CD4-positive, alpha-beta T cell treated with Interleukin-4 for 4 hours (primary cell): Measurements from ENCODE around the gene UVRAG.
A peak's percentile ranks its signal among the peaks of the same experiment; 100 is the strongest.

ENCODE experiments used
- DNase-seq: peaks from one replicate; pipeline ENCODE4 v3.0.0-alpha.2; 2020

UVRAG gene

DNA sequence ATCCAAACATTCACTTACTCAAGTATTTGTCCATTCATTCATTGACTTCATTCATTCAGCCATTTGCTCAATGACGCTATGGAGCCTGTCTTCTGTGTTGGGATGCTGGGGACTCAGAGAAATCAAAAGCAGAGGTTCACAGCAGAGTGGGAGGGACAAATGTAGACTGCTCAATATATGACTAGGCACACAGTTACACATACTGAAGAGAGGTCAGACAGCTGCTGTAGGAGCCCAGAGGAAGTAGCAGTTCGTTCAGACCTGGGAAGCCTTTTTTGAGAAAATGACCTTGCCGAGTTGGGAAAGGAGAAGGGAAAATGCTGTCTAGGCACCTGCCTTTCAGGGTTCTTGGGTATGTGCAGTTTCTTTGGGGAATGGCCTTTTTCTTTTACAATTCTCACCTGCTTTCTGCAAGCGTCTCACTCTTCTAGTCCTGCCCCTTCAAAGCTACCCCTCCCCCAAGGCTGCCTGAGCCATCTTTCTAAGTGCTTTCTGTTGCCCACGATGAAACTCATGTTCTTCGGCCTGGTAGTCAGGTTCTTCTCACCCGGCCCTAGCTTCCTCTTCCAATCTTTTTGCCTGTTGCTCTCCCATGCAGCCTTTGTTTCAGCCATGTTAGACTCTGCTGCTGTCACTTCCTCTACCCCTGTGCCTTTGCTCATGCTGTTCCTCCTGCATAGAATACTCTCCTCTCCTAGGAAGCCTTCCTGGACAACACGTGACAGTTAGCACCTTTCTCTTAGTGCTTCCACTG lies 4.2 kb upstream of the UVRAG start:
- no peak for DNase-seq

DNA sequence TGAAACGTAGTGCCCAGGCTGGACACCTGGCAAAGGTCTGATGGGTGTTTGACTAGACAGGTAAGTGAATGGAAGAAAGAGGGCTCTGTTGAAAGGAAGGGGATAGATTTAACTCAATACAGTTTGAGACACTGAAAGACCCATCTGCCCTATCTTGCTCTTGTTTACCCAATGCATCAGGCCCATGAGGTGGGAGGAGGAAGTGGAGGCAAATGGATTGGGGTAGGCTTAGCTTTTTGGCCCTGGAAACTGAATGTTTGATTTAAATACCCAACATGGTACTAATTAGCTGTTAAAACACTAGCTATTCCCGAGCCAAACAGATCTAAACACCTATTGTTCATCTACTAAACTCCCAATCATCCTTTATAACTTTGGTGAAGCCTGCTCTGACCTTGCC lies 3.5 kb upstream of the UVRAG start:
- no peak for DNase-seq

DNA sequence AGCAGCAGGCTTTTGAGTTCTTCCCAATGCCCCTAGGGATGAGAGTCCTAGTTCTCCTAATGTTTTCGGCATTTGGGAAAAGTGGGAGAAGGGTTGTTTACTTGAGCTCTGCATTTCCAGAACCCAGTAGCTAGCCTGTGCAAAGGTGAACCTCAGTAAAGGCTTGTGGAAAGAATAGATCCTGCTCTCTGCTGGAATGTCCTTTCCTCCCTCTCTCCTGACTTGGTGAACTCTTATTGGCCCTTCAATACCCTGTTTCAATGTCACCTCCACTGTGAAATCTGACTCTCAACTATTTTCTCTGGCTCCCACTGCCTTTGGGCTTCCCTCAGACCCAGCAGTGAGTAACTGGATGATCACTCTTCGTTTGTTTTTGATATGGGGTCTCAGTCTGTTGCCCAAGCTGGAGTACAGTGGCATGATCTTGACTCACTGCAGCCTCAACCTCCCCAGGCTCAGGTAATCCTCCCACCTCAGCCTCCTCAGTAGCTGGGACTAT lies 2.4 kb upstream of the UVRAG start:
- no peak for DNase-seq

DNA sequence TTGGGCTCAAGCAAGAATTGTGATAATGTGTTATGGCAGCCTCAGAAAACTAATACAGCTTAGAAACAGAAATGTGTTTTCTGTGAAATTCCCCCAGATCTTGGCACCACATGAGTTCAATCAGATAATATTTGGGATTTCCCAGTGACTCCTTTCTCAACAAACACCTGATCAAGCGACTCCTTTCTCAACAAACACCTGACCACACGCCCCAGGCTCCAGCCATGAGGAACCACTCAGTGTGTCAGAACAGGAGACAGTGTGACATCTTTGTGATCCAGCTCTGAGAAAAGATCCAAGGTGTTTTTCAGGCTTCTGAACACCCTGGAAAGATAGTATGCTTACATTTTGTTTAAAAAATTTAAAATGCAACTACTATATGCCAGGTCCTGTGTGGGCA lies 1.9 kb upstream of the UVRAG start:
- DNase-seq = no peak

GRCh38 chr11:75813622-75814039 lies 1.4 kb upstream of the UVRAG start:
- no peak for DNase-seq

DNA sequence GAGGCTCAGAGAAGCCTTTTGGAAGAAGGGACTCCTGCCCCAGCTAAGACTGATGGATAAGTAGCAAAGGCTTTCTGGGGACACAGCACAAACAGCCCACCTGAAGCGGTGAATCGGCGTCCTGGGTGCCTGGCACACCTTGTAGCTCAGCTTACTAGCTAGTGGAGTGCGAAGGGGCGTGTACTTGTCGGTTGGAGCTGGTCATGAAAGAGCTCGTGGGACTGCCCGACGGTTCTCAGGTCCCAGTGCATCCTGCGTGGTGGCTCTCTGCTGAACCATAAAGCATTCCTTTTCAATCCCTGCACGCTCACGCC lies 690 bp upstream of the UVRAG start:
- DNase-seq = no peak

GRCh38 chr11:75815345-75816168 lies 547 bp downstream of the UVRAG start:
- peak; percentile 33 for DNase-seq

GRCh38 chr11:75816561-75817239 lies 1.7 kb downstream of the UVRAG start:
- DNase-seq = no peak

GRCh38 chr11:75820645-75821044 lies 5.6 kb downstream of the UVRAG start:
- no peak for DNase-seq

DNA sequence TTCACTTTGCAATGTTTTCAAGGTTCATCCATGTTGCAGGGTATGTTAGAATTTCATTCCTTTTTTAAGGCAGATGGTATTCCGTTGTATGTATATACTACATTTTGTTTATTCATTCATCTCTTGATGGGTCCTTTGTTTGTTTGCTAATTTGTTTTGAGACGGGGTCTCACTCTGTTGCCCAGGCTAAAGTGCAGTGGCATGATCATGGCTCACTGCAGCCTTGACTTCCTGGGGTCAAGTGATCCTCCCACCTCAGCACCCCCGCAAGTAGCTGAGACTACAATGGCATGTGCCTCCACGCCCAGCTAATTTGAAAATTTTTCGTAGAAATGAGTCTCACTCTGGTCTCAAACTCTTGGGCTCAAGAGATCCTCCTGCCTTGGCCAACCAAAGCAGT lies 6.2 kb downstream of the UVRAG start:
- no peak for DNase-seq

- DNase-seq = no peak
These were observed 7.5 kb downstream of the UVRAG start for GRCh38 chr11:75822541-75822940.

DNA sequence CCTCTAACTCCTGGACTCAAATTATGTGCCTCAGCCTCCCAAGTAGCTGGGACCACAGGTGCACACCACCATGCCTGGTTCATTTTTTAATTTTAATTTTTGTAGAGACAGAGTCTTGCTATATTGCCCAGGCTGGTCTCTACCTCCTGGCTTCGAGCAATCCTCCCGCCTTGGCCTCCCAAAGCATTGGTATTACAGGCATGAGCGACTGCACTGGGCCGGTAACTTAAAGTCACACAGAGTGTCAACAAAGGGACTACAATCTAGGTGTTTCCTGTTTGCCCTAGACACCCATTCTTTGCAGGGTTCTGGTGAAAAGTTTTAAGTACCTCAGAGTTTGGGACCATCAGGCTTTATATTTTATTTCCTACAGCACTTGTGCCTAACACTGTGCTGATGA lies 8.4 kb downstream of the UVRAG start:
- no peak for DNase-seq

DNA sequence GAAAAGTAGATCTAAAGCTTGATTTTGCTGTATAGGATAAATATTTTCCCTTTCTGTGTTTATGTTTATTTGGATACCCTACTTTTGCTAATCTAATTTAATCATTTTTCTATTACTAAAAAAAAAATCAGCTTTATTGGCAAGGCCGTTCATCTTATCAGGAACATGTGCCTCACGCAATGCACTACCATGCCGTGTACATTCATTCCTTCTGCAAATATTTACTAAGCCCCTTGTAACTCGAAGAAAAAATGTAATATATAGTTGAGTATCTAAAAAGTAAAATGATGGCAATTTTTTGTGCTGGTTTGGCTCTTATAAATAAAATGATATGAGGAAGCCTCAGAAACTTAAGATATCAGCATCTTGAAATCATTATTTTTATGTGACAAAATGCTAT lies 8.9 kb downstream of the UVRAG start:
- DNase-seq = no peak

- no peak for DNase-seq
These were observed 11.6 kb downstream of the UVRAG start for GRCh38 chr11:75826461-75827230.

DNA sequence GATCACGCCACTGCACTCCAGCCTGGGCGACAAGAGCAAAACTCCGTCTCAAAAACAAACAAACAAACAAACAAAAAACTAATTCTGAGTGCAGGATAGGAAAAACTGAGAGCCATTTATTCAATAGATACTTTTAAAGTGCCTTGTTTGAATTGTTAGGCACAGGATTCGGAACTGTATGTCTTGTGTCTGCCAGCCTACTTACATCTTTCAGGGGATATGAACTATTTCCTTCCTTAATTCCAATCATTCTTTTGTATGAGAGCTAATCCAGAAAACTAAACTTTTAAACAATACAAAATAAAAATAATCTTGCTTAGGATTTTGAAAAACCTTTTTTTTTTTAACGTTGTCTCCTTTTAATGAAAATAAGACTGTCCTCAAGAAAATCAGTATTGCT lies 12.6 kb downstream of the UVRAG start:
- DNase-seq = no peak

DNA sequence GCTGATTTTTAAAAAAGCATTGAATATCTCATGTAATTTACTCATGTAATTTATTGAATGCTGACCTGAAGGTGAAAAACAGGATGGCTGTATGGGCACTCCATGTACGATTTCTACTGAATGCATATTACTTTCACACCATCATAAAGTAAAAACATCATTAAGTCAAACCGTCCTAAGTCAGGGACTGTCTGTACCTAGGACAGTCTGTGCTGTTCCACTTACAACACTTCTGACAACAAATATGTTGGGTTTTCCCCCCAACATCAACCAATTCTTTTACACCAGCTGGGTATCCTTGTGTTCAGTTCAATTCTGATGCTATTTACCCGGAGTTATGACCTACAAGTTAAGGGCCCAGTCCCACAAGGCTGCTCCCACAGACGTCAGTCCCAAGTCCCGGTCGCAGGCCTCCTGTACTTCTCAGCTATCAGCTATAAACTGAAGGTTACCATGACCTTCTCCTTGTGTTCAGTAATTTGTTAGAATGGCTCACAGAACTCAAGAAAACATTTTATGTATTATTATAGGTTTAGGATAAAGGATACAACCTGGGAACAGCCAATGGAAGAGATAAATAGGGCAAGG lies 17.0 kb downstream of the UVRAG start:
- no peak for DNase-seq

DNA sequence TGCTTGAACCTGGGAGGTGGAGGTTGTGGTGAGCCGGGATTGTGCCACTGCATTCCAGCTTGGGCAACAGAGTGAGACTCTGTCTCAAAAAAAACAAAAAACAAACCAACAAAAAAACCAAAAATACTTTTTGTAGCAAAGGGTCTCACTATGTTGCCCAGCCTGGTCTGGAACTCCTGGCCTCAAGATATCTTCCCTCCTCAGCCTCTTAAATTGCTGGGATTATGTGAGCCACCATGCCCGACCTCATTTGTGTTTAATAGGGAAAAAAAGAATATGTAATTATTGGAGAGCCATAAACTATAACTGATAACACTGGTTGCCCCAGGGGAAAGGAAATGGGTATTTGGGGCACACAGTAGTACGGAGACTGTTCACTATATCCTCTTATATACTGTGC lies 19.7 kb downstream of the UVRAG start:
- no peak for DNase-seq

DNA sequence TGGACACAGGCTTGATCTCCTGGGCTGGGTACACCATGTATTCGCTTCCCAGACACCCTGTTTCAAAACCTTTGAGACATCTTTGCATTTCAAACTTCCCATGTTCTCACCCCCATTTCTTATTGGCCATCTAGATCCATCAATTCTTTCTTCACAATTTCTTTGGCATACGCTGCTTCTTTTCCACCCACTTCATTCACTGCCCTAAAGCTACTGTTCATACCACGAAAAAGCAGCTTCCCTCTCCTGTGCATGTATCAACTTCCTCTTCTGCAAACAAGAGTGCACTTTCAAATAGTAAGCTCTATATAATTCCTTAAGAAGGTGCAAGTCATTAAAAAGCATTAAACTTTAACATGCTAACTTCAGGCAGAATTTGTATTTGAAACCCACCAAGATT lies 21.4 kb downstream of the UVRAG start:
- no peak for DNase-seq

DNA sequence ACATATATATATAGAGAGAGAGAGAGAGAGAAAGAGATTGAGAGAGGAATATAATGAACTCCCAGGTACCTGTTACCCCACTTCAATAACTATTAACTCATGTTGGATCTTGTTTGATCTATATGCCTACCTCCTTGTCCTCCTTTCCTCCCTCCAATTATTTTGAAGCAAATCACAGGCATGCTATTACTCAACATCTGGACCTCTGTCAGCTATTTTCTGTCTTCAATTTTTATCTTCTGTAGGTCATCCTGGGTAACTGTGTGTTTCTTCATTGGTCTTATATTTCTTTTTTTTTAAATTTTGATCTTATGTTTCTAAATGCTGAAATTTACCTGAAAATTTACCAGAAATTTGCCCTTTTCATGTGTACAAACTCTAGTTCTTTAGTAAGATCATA lies 24.8 kb downstream of the UVRAG start:
- no peak for DNase-seq

GRCh38 chr11:75840522-75840921 lies 25.5 kb downstream of the UVRAG start:
- DNase-seq = no peak

DNA sequence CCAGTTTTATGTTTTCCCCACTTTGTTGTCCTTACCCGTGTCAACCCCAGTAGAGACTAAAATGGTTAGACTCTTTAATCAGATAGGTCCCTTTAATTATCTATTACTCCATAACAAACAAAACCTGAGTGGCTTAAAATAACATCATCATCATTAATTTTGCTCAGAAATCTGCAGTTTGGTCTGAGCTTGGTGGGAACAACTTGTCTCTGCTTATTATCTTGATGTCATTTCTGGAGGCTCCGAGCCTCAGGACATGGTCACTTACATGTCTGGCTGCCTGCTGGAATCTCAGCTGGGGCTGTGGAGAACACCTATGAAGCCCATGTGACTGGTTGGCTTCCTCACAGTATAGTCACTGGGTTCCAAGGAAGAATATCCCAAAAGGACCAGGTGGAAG lies 26.7 kb downstream of the UVRAG start:
- no peak for DNase-seq

DNA sequence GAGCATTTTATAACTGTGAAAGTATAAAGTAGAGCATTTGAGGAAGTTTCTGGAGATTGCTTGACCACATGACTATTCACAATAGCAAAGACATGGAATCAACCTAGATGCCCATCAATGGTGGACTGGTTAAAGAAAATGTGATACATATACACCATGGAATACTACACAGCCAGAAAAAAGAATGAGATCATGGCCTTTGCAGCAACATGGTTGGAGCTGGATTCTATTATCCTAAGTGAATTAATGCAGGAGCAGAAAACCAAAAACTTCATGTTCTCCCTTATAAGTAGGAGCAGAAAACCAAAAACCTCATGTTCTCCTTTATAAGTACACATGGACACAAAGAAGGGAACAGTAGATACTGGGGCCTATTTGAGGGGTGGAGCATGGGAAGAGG lies 30.3 kb downstream of the UVRAG start:
- DNase-seq = no peak

DNA sequence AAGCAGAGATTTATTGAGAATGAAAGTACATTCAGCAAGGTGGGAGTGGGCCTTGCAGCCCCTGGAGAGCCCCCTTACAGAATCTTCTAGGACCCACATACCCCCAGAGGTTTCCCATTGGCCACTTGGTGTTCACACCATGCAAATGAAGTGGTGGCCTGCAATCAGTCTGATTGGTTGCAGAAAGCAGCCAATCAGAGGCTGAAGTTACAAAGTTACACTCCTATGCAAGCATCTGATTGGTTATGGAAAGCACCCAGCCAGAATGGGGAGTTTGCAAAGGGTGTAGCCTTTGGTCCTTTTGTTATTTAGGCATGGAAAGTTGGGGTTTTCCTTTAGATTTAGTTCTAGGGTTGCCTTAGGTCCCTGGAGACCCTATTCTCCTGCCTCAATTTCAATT lies 34.9 kb downstream of the UVRAG start:
- no peak for DNase-seq
